ENCODE results near the gene MCTP1. TPM values are rescaled to one million over a fixed set of nuclear protein-coding genes. Genes with fewer than 3 reads are reported as not detected.

The MCTP1 gene
- total and polyA plus RNA-seq, 10 of the 15 experiments (the other 5 are each of a cell fraction or from before 2014, with no cell fraction given), result 12.6 to 45.9 (median 18.8) TPM

DNA sequence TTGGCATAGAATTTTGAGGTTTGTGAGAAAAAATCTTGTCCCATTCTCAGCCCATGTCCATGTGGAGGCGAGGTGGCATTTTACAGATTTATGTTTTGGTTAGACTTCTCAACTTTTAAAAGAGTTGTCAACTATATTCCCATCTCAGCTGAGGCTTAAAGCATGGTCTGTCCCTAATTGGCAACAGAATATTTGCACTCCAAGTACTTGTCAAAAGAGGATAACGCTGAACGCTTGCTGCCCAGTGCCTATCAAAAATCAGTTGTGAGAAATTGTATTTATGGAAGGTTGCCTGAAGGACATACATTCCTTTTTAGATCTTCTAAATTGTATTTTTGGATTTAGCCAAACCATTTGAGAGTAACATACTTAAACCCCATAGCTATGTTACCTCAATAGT, 464.4 kb downstream of the MCTP1 start (continued):
- TF ChIP-seq, protein P1, sequence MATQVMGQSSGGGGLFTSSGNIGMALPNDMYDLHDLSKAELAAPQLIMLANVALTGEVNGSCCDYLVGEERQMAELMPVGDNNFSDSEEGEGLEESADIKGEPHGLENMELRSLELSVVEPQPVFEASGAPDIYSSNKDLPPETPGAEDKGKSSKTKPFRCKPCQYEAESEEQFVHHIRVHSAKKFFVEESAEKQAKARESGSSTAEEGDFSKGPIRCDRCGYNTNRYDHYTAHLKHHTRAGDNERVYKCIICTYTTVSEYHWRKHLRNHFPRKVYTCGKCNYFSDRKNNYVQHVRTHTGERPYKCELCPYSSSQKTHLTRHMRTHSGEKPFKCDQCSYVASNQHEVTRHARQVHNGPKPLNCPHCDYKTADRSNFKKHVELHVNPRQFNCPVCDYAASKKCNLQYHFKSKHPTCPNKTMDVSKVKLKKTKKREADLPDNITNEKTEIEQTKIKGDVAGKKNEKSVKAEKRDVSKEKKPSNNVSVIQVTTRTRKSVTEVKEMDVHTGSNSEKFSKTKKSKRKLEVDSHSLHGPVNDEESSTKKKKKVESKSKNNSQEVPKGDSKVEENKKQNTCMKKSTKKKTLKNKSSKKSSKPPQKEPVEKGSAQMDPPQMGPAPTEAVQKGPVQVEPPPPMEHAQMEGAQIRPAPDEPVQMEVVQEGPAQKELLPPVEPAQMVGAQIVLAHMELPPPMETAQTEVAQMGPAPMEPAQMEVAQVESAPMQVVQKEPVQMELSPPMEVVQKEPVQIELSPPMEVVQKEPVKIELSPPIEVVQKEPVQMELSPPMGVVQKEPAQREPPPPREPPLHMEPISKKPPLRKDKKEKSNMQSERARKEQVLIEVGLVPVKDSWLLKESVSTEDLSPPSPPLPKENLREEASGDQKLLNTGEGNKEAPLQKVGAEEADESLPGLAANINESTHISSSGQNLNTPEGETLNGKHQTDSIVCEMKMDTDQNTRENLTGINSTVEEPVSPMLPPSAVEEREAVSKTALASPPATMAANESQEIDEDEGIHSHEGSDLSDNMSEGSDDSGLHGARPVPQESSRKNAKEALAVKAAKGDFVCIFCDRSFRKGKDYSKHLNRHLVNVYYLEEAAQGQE (IDR thresholded peaks at IDR 0.05; ENCODE audit: low read depth, low read length), result no peak
- TF ChIP-seq NRF1 (conservative IDR thresholded peaks at IDR 0.05; ENCODE audit: low read depth, low read length) (no peak), YY1 (IDR thresholded peaks at IDR 0.05; ENCODE audit: low read depth, low read length) (no peak)

- TF ChIP-seq SMARCA5 (IDR thresholded peaks at IDR 0.05) (no peak), KDM1A (IDR thresholded peaks at IDR 0.05; ENCODE audit: borderline replicate concordance) (no peak), RUNX3 (IDR thresholded peaks at IDR 0.05; ENCODE audit: low read length) (no peak), POLR2AphosphoS5 (IDR thresholded peaks at IDR 0.05; ENCODE audit: low read length) (no peak), CEBPZ (IDR thresholded peaks at IDR 0.05; ENCODE audit: low read depth, low read length) (no peak), ZNF207 (IDR thresholded peaks at IDR 0.05; ENCODE audit: borderline replicate concordance) (no peak), CREB1 (IDR thresholded peaks at IDR 0.05; ENCODE audit: low read depth) (no peak), KLF5 (IDR thresholded peaks at IDR 0.05; ENCODE audit: partially characterized antibody) (no peak), SMC3 (IDR thresholded peaks at IDR 0.05; ENCODE audit: borderline replicate concordance, low read length) (no peak)
- TF ChIP-seq, protein P2, sequence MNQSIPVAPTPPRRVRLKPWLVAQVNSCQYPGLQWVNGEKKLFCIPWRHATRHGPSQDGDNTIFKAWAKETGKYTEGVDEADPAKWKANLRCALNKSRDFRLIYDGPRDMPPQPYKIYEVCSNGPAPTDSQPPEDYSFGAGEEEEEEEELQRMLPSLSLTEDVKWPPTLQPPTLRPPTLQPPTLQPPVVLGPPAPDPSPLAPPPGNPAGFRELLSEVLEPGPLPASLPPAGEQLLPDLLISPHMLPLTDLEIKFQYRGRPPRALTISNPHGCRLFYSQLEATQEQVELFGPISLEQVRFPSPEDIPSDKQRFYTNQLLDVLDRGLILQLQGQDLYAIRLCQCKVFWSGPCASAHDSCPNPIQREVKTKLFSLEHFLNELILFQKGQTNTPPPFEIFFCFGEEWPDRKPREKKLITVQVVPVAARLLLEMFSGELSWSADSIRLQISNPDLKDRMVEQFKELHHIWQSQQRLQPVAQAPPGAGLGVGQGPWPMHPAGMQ (IDR thresholded peaks at IDR 0.05; ENCODE audit: borderline replicate concordance), result no peak
- Histone ChIP-seq H3K4me1 (ENCODE audit: control insufficient read depth, insufficient read depth, low read length) (no peaks in the 10 kb centered on the region), H3K36me3 (ENCODE audit: control insufficient read depth in 2 of 2, insufficient read depth in 2 of 2, low read length in 1 of 2) (no peaks in the 10 kb centered on the region), H3K4me3 (no peak overlapping the region), H3K27me3 (replicated peaks in 1 of 2; ENCODE audit: control insufficient read depth in 2 of 2, insufficient read depth in 2 of 2, low read length in 1 of 2) (no peaks in the 10 kb centered on the region), H4K20me1 (ENCODE audit: control insufficient read depth, insufficient read depth) (no peaks in the 10 kb centered on the region), H3K9ac (ENCODE audit: control insufficient read depth, insufficient read depth, low read length) (no peak overlapping the region), H3K4me2 (ENCODE audit: control insufficient read depth, insufficient read depth) (no peak overlapping the region), H2AFZ (ENCODE audit: control insufficient read depth, low read depth, low read length) (no peak overlapping the region), H3K27ac (ENCODE audit: control insufficient read depth, insufficient read depth) (no peak overlapping the region), H3K9me3 (replicated peaks; ENCODE audit: control insufficient read depth, insufficient read depth, low read length) (no peaks in the 10 kb centered on the region), H3K79me2 (ENCODE audit: control insufficient read depth, insufficient read depth, low read length) (no peaks in the 10 kb centered on the region)
- CTCF ChIA-PET, result no interaction called here
- intact Hi-C loops (cut with micrococcal nuclease; ENCODE audit: unreplicated experiment), result no loop called here
- RAD21 ChIA-PET (ENCODE audit: unreplicated experiment), result no interaction called here
- in situ Hi-C loops (cut with MboI), result no loop called here
- POLR2A ChIA-PET, result no interaction called here
- no peak for ATAC-seq
- WGBS (ENCODE audit: insufficient coverage, insufficient replicate concordance, low lambda C conversion rate, missing lambda C conversion rate), result 70% methylated on average over 5 of the region's 5 CpGs
- no peak for DNase-seq (ENCODE audit: low read depth, low spot score)
- BruUV-seq (replicated peaks), result no TSS peak
- FAIRE-seq, result no peak
- SMC1A ChIA-PET (ENCODE audit: uncharacterized antibody, unreplicated experiment), result interaction anchor here (1.0 kb wide), 1 partner anchor 13 kb away, joined by 3 read pairs; no protein-coding TSS in a partner anchor
These were observed 466.0 kb downstream of the MCTP1 start for GRCh38 chr5:94818904-94819303.

All from GM12878 (cell line).